Activated CD8-positive, alpha-beta memory T cell treated with anti-CD3 and anti-CD28 coated beads, Interleukin-2, amount 50 U/mL, for 1 hour (primary cell): ENCODE data around the gene PPP6R1.

Source experiments
- DNase-seq: peaks from one replicate; pipeline ENCODE4 v3.0.0-alpha.2; 2020; ENCODE audit errors: extremely low read depth

Gene PPP6R1

DNA sequence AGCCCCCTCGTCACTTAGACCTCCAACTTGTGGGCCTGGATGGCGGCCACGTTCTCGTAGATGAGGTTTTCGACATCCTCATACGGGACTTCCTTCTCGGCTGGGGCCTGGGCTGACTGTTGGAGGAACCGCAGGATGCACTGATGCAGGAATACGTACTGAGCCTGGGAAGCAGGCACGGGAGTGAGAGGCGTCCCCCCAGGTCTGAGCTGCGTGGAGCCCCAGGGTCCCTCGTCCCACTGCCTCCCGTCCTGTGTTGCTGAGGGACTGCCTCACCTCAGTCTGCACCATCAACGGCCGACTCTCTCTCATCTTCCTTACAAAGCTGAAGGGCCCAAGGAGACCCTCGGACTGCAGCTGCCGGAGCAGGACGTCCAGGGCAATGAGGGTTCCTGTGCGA lies 77.1 kb downstream of the PPP6R1 start:
- DNase-seq = no peak
